Measurements from ENCODE around the gene DNAH10.

- no peak for TF ChIP-seq CTCF (conservative IDR thresholded peaks at IDR 0.05)
- TF ChIP-seq EZH2 (IDR thresholded peaks at IDR 0.05; ENCODE audit: low read depth) = no peak
These were observed 11.3 kb downstream of the DNAH10 start for GRCh38 chr12:123773375-123773774.
